ENCODE results near the gene ERC2.
A peak's percentile ranks its signal among the peaks of the same experiment; 100 is the strongest.
"Not testable (repeated sequence)": the region's sequence is repeated elsewhere in the genome, so short reads cannot be mapped to it uniquely, and the experiment has no call there.

The ERC2 gene

GRCh38 chr3:56015374-56015773 is 452.9 kb downstream of the ERC2 start:
- not testable (repeated sequence) for H3K9ac ChIP-seq (ENCODE audit: low read length); H3K4me1 ChIP-seq (ENCODE audit: control insufficient read depth, low read depth, low read length); H3K27me3 ChIP-seq (ENCODE audit: control insufficient read depth, insufficient read depth, low read length); H3K27ac ChIP-seq (ENCODE audit: low read length); H3K4me3 ChIP-seq (ENCODE audit: low read length); H3K36me3 ChIP-seq (ENCODE audit: control insufficient read depth, low read depth, low read length); H3K9me3 ChIP-seq (ENCODE audit: control insufficient read depth, low read depth, low read length)

- Histone ChIP-seq H3K4me3 (ENCODE audit: low read length) (no peak overlapping the region), H3K27ac (ENCODE audit: low read length) (no peak overlapping the region), H3K27me3 (ENCODE audit: control insufficient read depth, insufficient read depth, low read length) (no peaks in the 10 kb centered on the region), H3K9ac (ENCODE audit: low read length) (no peak overlapping the region), H3K4me1 (ENCODE audit: control insufficient read depth, low read depth, low read length) (no peaks in the 10 kb centered on the region), H3K36me3 (ENCODE audit: control insufficient read depth, low read depth, low read length) (no peaks in the 10 kb centered on the region), H3K9me3 (ENCODE audit: control insufficient read depth, low read depth, low read length) (no peaks in the 10 kb centered on the region)
Observed at GRCh38 chr3:56012721-56013120, 455.5 kb downstream of the ERC2 start.

- Histone ChIP-seq H3K27ac (ENCODE audit: low read length) (no peak overlapping the region), H3K27me3 (ENCODE audit: control insufficient read depth, insufficient read depth, low read length) (no peaks in the 10 kb centered on the region), H3K9ac (ENCODE audit: low read length) (no peak overlapping the region), H3K9me3 (ENCODE audit: control insufficient read depth, low read depth, low read length) (no peaks in the 10 kb centered on the region), H3K4me1 (ENCODE audit: control insufficient read depth, low read depth, low read length) (peaks cover 44% of the 10 kb centered on the region), H3K4me3 (ENCODE audit: low read length) (no peak overlapping the region), H3K36me3 (ENCODE audit: control insufficient read depth, low read depth, low read length) (no peaks in the 10 kb centered on the region)
Observed at GRCh38 chr3:56005196-56005805, 463.0 kb downstream of the ERC2 start.

- no peak overlapping the region for H3K9ac ChIP-seq (ENCODE audit: low read length)
- no peak overlapping the region for H3K4me3 ChIP-seq (ENCODE audit: low read length)
- H3K9me3 ChIP-seq (ENCODE audit: control insufficient read depth, low read depth, low read length), result no peaks in the 10 kb centered on the region
- no peak overlapping the region for H3K27ac ChIP-seq (ENCODE audit: low read length)
- H3K36me3 ChIP-seq (ENCODE audit: control insufficient read depth, low read depth, low read length), result no peaks in the 10 kb centered on the region
- peaks cover 45% of the 10 kb centered on the region for H3K4me1 ChIP-seq (ENCODE audit: control insufficient read depth, low read depth, low read length)
- H3K27me3 ChIP-seq (ENCODE audit: control insufficient read depth, insufficient read depth, low read length), result no peaks in the 10 kb centered on the region
Observed at GRCh38 chr3:56003129-56003528, 465.1 kb downstream of the ERC2 start.

- Histone ChIP-seq H3K4me1 (ENCODE audit: control insufficient read depth, low read depth, low read length) (peaks cover 40% of the 10 kb centered on the region), H3K9me3 (ENCODE audit: control insufficient read depth, low read depth, low read length) (no peaks in the 10 kb centered on the region), H3K36me3 (ENCODE audit: control insufficient read depth, low read depth, low read length) (no peaks in the 10 kb centered on the region), H3K27me3 (ENCODE audit: control insufficient read depth, insufficient read depth, low read length) (no peaks in the 10 kb centered on the region), H3K27ac (ENCODE audit: low read length) (no peak overlapping the region), H3K9ac (ENCODE audit: low read length) (no peak overlapping the region), H3K4me3 (ENCODE audit: low read length) (peak overlapping the region; percentile 5)
Observed at GRCh38 chr3:56001991-56002390, 466.3 kb downstream of the ERC2 start.

- Histone ChIP-seq H3K9ac (ENCODE audit: low read length) (no peak overlapping the region), H3K27me3 (ENCODE audit: control insufficient read depth, insufficient read depth, low read length) (no peaks in the 10 kb centered on the region), H3K36me3 (ENCODE audit: control insufficient read depth, low read depth, low read length) (no peaks in the 10 kb centered on the region), H3K27ac (ENCODE audit: low read length) (no peak overlapping the region), H3K9me3 (ENCODE audit: control insufficient read depth, low read depth, low read length) (no peaks in the 10 kb centered on the region), H3K4me3 (ENCODE audit: low read length) (peak overlapping the region; percentile 5), H3K4me1 (ENCODE audit: control insufficient read depth, low read depth, low read length) (peaks cover 38% of the 10 kb centered on the region)
Observed at GRCh38 chr3:56001537-56001936, 466.7 kb downstream of the ERC2 start.

GRCh38 chr3:55989366-55989765 is 478.9 kb downstream of the ERC2 start:
- no peaks in the 10 kb centered on the region for H3K27me3 ChIP-seq (ENCODE audit: control insufficient read depth, insufficient read depth, low read length)

GRCh38 chr3:55988905-55989304 is 479.4 kb downstream of the ERC2 start:
- H3K27me3 ChIP-seq (ENCODE audit: control insufficient read depth, insufficient read depth, low read length), result no peaks in the 10 kb centered on the region
- H3K9me3 ChIP-seq (ENCODE audit: control insufficient read depth, low read depth, low read length), result no peaks in the 10 kb centered on the region
- no peak overlapping the region for H3K9ac ChIP-seq (ENCODE audit: low read length)
- peaks cover 20% of the 10 kb centered on the region for H3K4me1 ChIP-seq (ENCODE audit: control insufficient read depth, low read depth, low read length)
- H3K27ac ChIP-seq (ENCODE audit: low read length), result no peak overlapping the region
- no peaks in the 10 kb centered on the region for H3K36me3 ChIP-seq (ENCODE audit: control insufficient read depth, low read depth, low read length)
- no peak overlapping the region for H3K4me3 ChIP-seq (ENCODE audit: low read length)

More at GRCh38 chr3:55989366-55989765, 478.9 kb downstream of the ERC2 start:
- Histone ChIP-seq H3K9me3 (ENCODE audit: control insufficient read depth, low read depth, low read length) (no peaks in the 10 kb centered on the region), H3K4me3 (ENCODE audit: low read length) (no peak overlapping the region), H3K36me3 (ENCODE audit: control insufficient read depth, low read depth, low read length) (no peaks in the 10 kb centered on the region), H3K27ac (ENCODE audit: low read length) (no peak overlapping the region), H3K4me1 (ENCODE audit: control insufficient read depth, low read depth, low read length) (peaks cover 24% of the 10 kb centered on the region), H3K9ac (ENCODE audit: low read length) (no peak overlapping the region)

GRCh38 chr3:55984626-55985025 is 483.6 kb downstream of the ERC2 start:
- no peak overlapping the region for H3K27ac ChIP-seq (ENCODE audit: low read length)
- no peaks in the 10 kb centered on the region for H3K9me3 ChIP-seq (ENCODE audit: control insufficient read depth, low read depth, low read length)
- H3K36me3 ChIP-seq (ENCODE audit: control insufficient read depth, low read depth, low read length), result no peaks in the 10 kb centered on the region

GRCh38 chr3:55978953-55979352 is 489.3 kb downstream of the ERC2 start:
- H3K4me1 ChIP-seq (ENCODE audit: control insufficient read depth, low read depth, low read length), result peaks cover 3% of the 10 kb centered on the region
- H3K27ac ChIP-seq (ENCODE audit: low read length), result no peak overlapping the region
- H3K9me3 ChIP-seq (ENCODE audit: control insufficient read depth, low read depth, low read length), result no peaks in the 10 kb centered on the region
- no peaks in the 10 kb centered on the region for H3K27me3 ChIP-seq (ENCODE audit: control insufficient read depth, insufficient read depth, low read length)
- H3K9ac ChIP-seq (ENCODE audit: low read length), result no peak overlapping the region
- no peak overlapping the region for H3K4me3 ChIP-seq (ENCODE audit: low read length)
- H3K36me3 ChIP-seq (ENCODE audit: control insufficient read depth, low read depth, low read length), result no peaks in the 10 kb centered on the region

More at GRCh38 chr3:55984626-55985025, 483.6 kb downstream of the ERC2 start:
- no peak overlapping the region for H3K9ac ChIP-seq (ENCODE audit: low read length)
- H3K4me1 ChIP-seq (ENCODE audit: control insufficient read depth, low read depth, low read length), result peaks cover 23% of the 10 kb centered on the region
- no peak overlapping the region for H3K4me3 ChIP-seq (ENCODE audit: low read length)
- no peaks in the 10 kb centered on the region for H3K27me3 ChIP-seq (ENCODE audit: control insufficient read depth, insufficient read depth, low read length)

- Histone ChIP-seq H3K9me3 (ENCODE audit: control insufficient read depth, low read depth, low read length) (no peaks in the 10 kb centered on the region), H3K27me3 (ENCODE audit: control insufficient read depth, insufficient read depth, low read length) (no peaks in the 10 kb centered on the region), H3K27ac (ENCODE audit: low read length) (no peak overlapping the region), H3K4me3 (ENCODE audit: low read length) (no peak overlapping the region), H3K36me3 (ENCODE audit: control insufficient read depth, low read depth, low read length) (no peaks in the 10 kb centered on the region), H3K9ac (ENCODE audit: low read length) (no peak overlapping the region), H3K4me1 (ENCODE audit: control insufficient read depth, low read depth, low read length) (no peaks in the 10 kb centered on the region)
Observed at GRCh38 chr3:55974421-55975165, 493.7 kb downstream of the ERC2 start.

GRCh38 chr3:55969634-55970033 is 498.6 kb downstream of the ERC2 start:
- Histone ChIP-seq H3K27me3 (ENCODE audit: control insufficient read depth, insufficient read depth, low read length) (no peaks in the 10 kb centered on the region), H3K9ac (ENCODE audit: low read length) (no peak overlapping the region), H3K36me3 (ENCODE audit: control insufficient read depth, low read depth, low read length) (no peaks in the 10 kb centered on the region), H3K4me1 (ENCODE audit: control insufficient read depth, low read depth, low read length) (no peaks in the 10 kb centered on the region), H3K27ac (ENCODE audit: low read length) (no peak overlapping the region), H3K9me3 (ENCODE audit: control insufficient read depth, low read depth, low read length) (no peaks in the 10 kb centered on the region), H3K4me3 (ENCODE audit: low read length) (no peak overlapping the region)

Data from iPS-18a (cell line).